GM12878 (cell line): ENCODE data around the gene SPATA31D1. TPM values are rescaled to one million over a fixed set of nuclear protein-coding genes. Genes with fewer than 3 reads are reported as not detected.

Experiments used
- ATAC-seq: fragments of 200-7000 bp; cut with Tn5 transposase; 3 replicates; pipeline ENCODE4 v1.9.1; 2020; ENCODE audit warnings: mild to moderate bottlenecking, moderate library complexity
- BruUV-seq: library from RNA; stranded (reverse); fragments of 400-500 nt; replicated peaks from 2 replicates; lab custom pipeline; 2021; lab: Mats Ljungman, UMichigan
- CTCF ChIA-PET: fragments of 300-600 bp; sonication (Branson Sonifier 250); formaldehyde crosslinking; extraction: SDS; loops from one replicate; lab custom pipeline; 2021; ENCODE audit warnings: inconsistent platforms; lab: Yijun Ruan, JAX
- POLR2A ChIA-PET: fragments of 350-600 bp; formaldehyde crosslinking; extraction: SDS; loops from one replicate; lab custom pipeline; 2021; ENCODE audit warnings: inconsistent platforms; lab: Charles Lee
- RAD21 ChIA-PET: fragments of 300-600 bp; sonication (Branson Sonifier 250); formaldehyde crosslinking; loops from one replicate; lab custom pipeline; 2023; ENCODE audit warnings: antibody characterized with exemption; ENCODE audit not compliant: unreplicated experiment; lab: Charles Lee
- SMC1A ChIA-PET: fragments of 300-600 bp; sonication (Branson Sonifier 250); formaldehyde crosslinking; loops from one replicate; lab custom pipeline; 2023; ENCODE audit not compliant: unreplicated experiment, uncharacterized antibody; lab: Charles Lee
- DNase-seq: peaks from one replicate; pipeline ENCODE4 v3.0.0-alpha.2; 2011; ENCODE audit warnings: low read depth, low spot score
- FAIRE-seq: peaks from 3 replicates; lab custom pipeline; 2011; peaks lifted over from hg19 to GRCh38; lab: Jason Lieb, UNC
- H2AFZ ChIP-seq: 2 replicates; pipeline ENCODE4 v1.6.0; 2011; ENCODE audit warnings: low read depth, low read length, control low read depth; ENCODE audit not compliant: control insufficient read depth
- H3K27ac ChIP-seq: 2 replicates; pipeline ENCODE4 v1.5.1; 2011; ENCODE audit warnings: control low read depth; ENCODE audit not compliant: control insufficient read depth, insufficient read depth
- H3K27me3 ChIP-seq, 2 experiments: replicated peaks in 1 of 2; 2 replicates each; pipeline versions ENCODE4 v1.6.0 to v1.6.1; 2011; ENCODE audit warnings: low read length in 1 of 2; ENCODE audit not compliant: control insufficient read depth in 2 of 2, insufficient read depth in 2 of 2
- H3K36me3 ChIP-seq, 2 experiments: 2 replicates each; pipeline ENCODE4 v1.5.1; 2011; ENCODE audit warnings: low read length in 1 of 2; ENCODE audit not compliant: control insufficient read depth in 2 of 2, insufficient read depth in 2 of 2
- H3K4me1 ChIP-seq: 2 replicates; pipeline ENCODE4 v1.6.1; 2011; ENCODE audit warnings: mild to moderate bottlenecking, low read length, moderate library complexity, mixed read lengths; ENCODE audit not compliant: control insufficient read depth, insufficient read depth
- H3K4me2 ChIP-seq: 2 replicates; pipeline ENCODE4 v1.6.0; 2011; ENCODE audit warnings: control low read depth; ENCODE audit not compliant: control insufficient read depth, insufficient read depth
- H3K4me3 ChIP-seq: fragments of 200-600 bp; sonication (generic); 2 replicates; pipeline ENCODE4 v1.5.1; 2016
- H3K79me2 ChIP-seq: 2 replicates; pipeline ENCODE4 v1.6.0; 2011; ENCODE audit warnings: low read length; ENCODE audit not compliant: control insufficient read depth, insufficient read depth
- H3K9ac ChIP-seq: 2 replicates; pipeline ENCODE4 v1.8.0; 2011; ENCODE audit warnings: low read length, control low read depth, mixed read lengths; ENCODE audit not compliant: control insufficient read depth, insufficient read depth
- H3K9me3 ChIP-seq: replicated peaks from 3 replicates; pipeline ENCODE4 v1.5.1; 2011; ENCODE audit warnings: mild to moderate bottlenecking, low read length; ENCODE audit not compliant: control insufficient read depth, insufficient read depth
- H4K20me1 ChIP-seq: 2 replicates; pipeline ENCODE4 v1.6.0; 2011; ENCODE audit not compliant: control insufficient read depth, insufficient read depth
- EGR1 ChIP-seq, 2 experiments: IDR thresholded peaks; 1 replicate in 1 of 2; 2 replicates in 1 of 2; pipeline ENCODE4 v1.6.1; 2011 to 2012; ENCODE audit warnings: low read depth in 2 of 2, low read length in 2 of 2, borderline replicate concordance in 1 of 2, mild to moderate bottlenecking in 1 of 2, moderate library complexity in 1 of 2
- EZH2 ChIP-seq: IDR thresholded peaks from 2 replicates; pipeline ENCODE4 v1.6.1; 2012; ENCODE audit warnings: low read depth, mild to moderate bottlenecking, control low read depth, inconsistent platforms, low read length, borderline replicate concordance; ENCODE audit not compliant: control insufficient read depth
- JUND ChIP-seq: IDR thresholded peaks from 2 replicates; pipeline ENCODE4 v1.6.1; 2012; ENCODE audit warnings: low read depth, mild to moderate bottlenecking, low read length, improper control_type of control experiment, moderate library complexity
- MXI1 ChIP-seq: fragments of 150-350 bp; IDR thresholded peaks from 2 replicates; pipeline ENCODE4 v1.6.1; 2011; ENCODE audit warnings: low read depth, mild to moderate bottlenecking, inconsistent platforms, low read length, improper control_type of control experiment
- NFYB ChIP-seq: IDR thresholded peaks from 2 replicates; pipeline ENCODE4 v1.6.1; 2011; ENCODE audit warnings: low read depth, mild to moderate bottlenecking, low read length, improper control_type of control experiment, moderate library complexity; ENCODE audit not compliant: insufficient read depth
- PAX8 ChIP-seq: fragments of 450-650 bp; IDR thresholded peaks from 2 replicates; pipeline ENCODE4 v1.6.1; 2017; ENCODE audit warnings: mild to moderate bottlenecking, moderate library complexity
- RB1 ChIP-seq: fragments of 450-650 bp; formaldehyde crosslinking; IDR thresholded peaks from 2 replicates; pipeline ENCODE4 v1.6.1; 2017; ENCODE audit warnings: mild to moderate bottlenecking, borderline replicate concordance
- RBBP5 ChIP-seq: fragments of 200-600 bp; sonication (generic); conservative IDR thresholded peaks from 2 replicates; pipeline ENCODE4 v1.6.1; 2016
- RUNX3 ChIP-seq: IDR thresholded peaks from 2 replicates; pipeline ENCODE4 v1.6.1; 2012; ENCODE audit warnings: low read length, inconsistent platforms
- SIX5 ChIP-seq: IDR thresholded peaks from 2 replicates; pipeline ENCODE4 v1.6.1; 2011; ENCODE audit warnings: mild to moderate bottlenecking, low read depth, low read length, moderate library complexity; ENCODE audit not compliant: severe bottlenecking
- SPI1 ChIP-seq: IDR thresholded peaks from 2 replicates; pipeline ENCODE4 v1.6.1; 2011; ENCODE audit warnings: low read depth, mild to moderate bottlenecking, low read length, moderate library complexity, borderline replicate concordance; ENCODE audit not compliant: insufficient read depth
- WGBS: methylation state at CpG from one replicate; pipeline ENCODE4 v1.1.6; 2016; ENCODE audit warnings: low lambda C conversion rate; ENCODE audit not compliant: insufficient replicate concordance, insufficient coverage; ENCODE audit errors: missing lambda C conversion rate; 5-methylcytosine and 5-hydroxymethylcytosine counted together
- in situ Hi-C: fragments of 300-500 bp; cut with MboI; formaldehyde crosslinking; loops from 9 replicates; pipeline ENCODE4 v1.14.3; 2018; ENCODE audit warnings: mixed read lengths
- intact Hi-C: fragments of 100-400 bp; cut with micrococcal nuclease; formaldehyde crosslinking; loops from one replicate; pipeline ENCODE4 v1.14.2; 2022; ENCODE audit not compliant: unreplicated experiment
- polyA plus RNA-seq, 11 experiments: library from polyadenylated mRNA; depleted of rRNA in 4 of 11; unstranded in 6 of 11; stranded (reverse) in 5 of 11; fragments of >200 nt; fragmentation: Nextera tagmentation in 4 of 11; fragmentation: Illumina TruSeq in 1 of 11; extraction: Ambion mirVana in 4 of 11; extraction: Trizol in 1 of 11; gene quantifications; 1 replicate in 1 of 11; 2 replicates in 10 of 11; pipeline versions ENCODE4 v1.2.1 to v1.2.3, GENCODE V29; 2011 to 2016; ENCODE audit warnings: inconsistent platforms in 2 of 11, missing spikeins in 2 of 11, low read depth in 1 of 11
- total RNA-seq, 4 experiments: library from RNA; depleted of rRNA in 3 of 4; stranded (reverse); fragments of >200 nt in 3 of 4; fragmentation: Illumina TruSeq in 1 of 4; extraction: Trizol in 1 of 4; gene quantifications; 2 replicates each; pipeline versions ENCODE4 v1.2.1 to v1.2.3, GENCODE V29; 2013 to 2021
- TF ChIP-seq, protein P1 (sequence below): fragments of 450-650 bp; IDR thresholded peaks from 2 replicates; pipeline ENCODE4 v1.6.1; 2017; ENCODE audit warnings: mild to moderate bottlenecking, low read depth, inconsistent platforms; ENCODE audit not compliant: poor library complexity, severe bottlenecking
- TF ChIP-seq, protein P2 (sequence below): fragments of 150-350 bp; IDR thresholded peaks from 2 replicates; pipeline ENCODE4 v1.6.1; 2014; ENCODE audit warnings: mild to moderate bottlenecking, low read depth, low read length

The SPATA31D1 gene
- total and polyA plus RNA-seq, 10 of the 15 experiments (the other 5 are each of a cell fraction or from before 2014, with no cell fraction given), result 0.01 to 0.45 (median 0.05) TPM; not detected in 4

DNA sequence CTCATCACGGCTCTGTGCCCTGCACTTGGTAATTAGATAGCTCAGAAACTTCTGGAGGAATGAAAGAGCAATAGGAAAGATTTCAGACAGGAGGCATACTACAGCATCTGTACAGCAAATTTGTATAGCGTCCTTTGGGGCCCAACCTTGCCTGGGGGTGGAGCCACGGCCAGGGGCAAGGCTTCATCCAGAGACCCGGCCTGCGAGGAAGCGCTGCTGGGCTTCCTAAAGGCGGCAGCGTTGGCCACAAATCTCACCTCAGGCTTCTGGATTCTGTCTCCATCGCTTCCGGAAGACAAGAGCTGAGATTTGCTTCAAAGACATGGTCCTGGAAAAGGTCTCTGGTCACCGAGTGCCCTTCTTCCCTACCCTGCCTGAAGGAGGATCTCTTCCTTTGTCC lies 12.2 kb upstream of the SPATA31D1 start:
- TF ChIP-seq EGR1 (IDR thresholded peaks at IDR 0.05; ENCODE audit: borderline replicate concordance in 1 of 2, low read depth in 2 of 2, low read length in 2 of 2), result no peak
- TF ChIP-seq EZH2, result no peak
- no peak for TF ChIP-seq NFYB
- no peak for TF ChIP-seq PAX8
- TF ChIP-seq JUND, result no peak
- TF ChIP-seq, protein P1, sequence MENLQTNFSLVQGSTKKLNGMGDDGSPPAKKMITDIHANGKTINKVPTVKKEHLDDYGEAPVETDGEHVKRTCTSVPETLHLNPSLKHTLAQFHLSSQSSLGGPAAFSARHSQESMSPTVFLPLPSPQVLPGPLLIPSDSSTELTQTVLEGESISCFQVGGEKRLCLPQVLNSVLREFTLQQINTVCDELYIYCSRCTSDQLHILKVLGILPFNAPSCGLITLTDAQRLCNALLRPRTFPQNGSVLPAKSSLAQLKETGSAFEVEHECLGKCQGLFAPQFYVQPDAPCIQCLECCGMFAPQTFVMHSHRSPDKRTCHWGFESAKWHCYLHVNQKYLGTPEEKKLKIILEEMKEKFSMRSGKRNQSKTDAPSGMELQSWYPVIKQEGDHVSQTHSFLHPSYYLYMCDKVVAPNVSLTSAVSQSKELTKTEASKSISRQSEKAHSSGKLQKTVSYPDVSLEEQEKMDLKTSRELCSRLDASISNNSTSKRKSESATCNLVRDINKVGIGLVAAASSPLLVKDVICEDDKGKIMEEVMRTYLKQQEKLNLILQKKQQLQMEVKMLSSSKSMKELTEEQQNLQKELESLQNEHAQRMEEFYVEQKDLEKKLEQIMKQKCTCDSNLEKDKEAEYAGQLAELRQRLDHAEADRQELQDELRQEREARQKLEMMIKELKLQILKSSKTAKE, result no peak
- TF ChIP-seq SIX5, result no peak
- no peak for TF ChIP-seq RB1
- no peak for TF ChIP-seq MXI1
- TF ChIP-seq, protein P2, sequence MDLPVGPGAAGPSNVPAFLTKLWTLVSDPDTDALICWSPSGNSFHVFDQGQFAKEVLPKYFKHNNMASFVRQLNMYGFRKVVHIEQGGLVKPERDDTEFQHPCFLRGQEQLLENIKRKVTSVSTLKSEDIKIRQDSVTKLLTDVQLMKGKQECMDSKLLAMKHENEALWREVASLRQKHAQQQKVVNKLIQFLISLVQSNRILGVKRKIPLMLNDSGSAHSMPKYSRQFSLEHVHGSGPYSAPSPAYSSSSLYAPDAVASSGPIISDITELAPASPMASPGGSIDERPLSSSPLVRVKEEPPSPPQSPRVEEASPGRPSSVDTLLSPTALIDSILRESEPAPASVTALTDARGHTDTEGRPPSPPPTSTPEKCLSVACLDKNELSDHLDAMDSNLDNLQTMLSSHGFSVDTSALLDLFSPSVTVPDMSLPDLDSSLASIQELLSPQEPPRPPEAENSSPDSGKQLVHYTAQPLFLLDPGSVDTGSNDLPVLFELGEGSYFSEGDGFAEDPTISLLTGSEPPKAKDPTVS, result no peak
- TF ChIP-seq RUNX3, result no peak
- TF ChIP-seq SPI1, result no peak
- no peak for TF ChIP-seq RBBP5
- ChIA-PET POLR2A (no interaction called here), CTCF (no interaction called here), SMC1A (no interaction called here), RAD21 (no interaction called here)
- no peaks in the 10 kb centered on the region for H3K27me3 ChIP-seq
- FAIRE-seq (no peak), DNase-seq (no peak), ATAC-seq (no peak)
- no peaks in the 10 kb centered on the region for H3K4me1 ChIP-seq
- no peaks in the 10 kb centered on the region for H3K79me2 ChIP-seq
- no TSS peak for BruUV-seq
- H3K27ac ChIP-seq, result no peak overlapping the region
- H3K9me3 ChIP-seq, result no peaks in the 10 kb centered on the region
- no peak overlapping the region for H3K4me2 ChIP-seq
- intact Hi-C loops (no loop called here), in situ Hi-C loops (no loop called here)
- H4K20me1 ChIP-seq, result no peaks in the 10 kb centered on the region
- no peak overlapping the region for H3K9ac ChIP-seq
- no peaks in the 10 kb centered on the region for H3K36me3 ChIP-seq
- no peak overlapping the region for H3K4me3 ChIP-seq
- WGBS, result 45% methylated on average over 11 of the region's 11 CpGs
- no peak overlapping the region for H2AFZ ChIP-seq
